NCI-H2171 treated with DMSO at 0.1 percent for 48 hours (cell line): ENCODE measurements around the gene TAGLN.

Source experiments
- DNase-seq: peaks from one replicate; lab custom pipeline; 2025; lab: John Stamatoyannopoulos, UW

The TAGLN gene

DNA sequence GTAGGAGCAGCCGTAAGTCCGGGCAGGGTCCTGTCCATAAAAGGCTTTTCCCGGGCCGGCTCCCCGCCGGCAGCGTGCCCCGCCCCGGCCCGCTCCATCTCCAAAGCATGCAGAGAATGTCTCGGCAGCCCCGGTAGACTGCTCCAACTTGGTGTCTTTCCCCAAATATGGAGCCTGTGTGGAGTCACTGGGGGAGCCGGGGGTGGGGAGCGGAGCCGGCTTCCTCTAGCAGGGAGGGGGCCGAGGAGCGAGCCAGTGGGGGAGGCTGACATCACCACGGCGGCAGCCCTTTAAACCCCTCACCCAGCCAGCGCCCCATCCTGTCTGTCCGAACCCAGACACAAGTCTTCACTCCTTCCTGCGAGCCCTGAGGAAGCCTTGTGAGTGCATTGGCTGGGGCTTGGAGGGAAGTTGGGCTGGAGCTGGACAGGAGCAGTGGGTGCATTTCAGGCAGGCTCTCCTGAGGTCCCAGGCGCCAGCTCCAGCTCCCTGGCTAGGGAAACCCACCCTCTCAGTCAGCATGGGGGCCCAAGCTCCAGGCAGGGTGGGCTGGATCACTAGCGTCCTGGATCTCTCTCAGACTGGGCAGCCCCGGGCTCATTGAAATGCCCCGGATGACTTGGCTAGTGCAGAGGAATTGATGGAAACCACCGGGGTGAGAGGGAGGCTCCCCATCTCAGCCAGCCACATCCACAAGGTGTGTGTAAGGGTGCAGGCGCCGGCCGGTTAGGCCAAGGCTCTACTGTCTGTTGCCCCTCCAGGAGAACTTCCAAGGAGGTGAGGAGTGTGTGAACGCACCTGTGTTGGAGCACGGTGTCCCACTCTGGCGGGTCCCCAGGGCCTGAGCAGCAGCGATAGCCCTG, at the start of gene TAGLN:
Gene TAGLN (plus strand): TSS at position 318 of the 863 bp plus-strand sequence. CDS start 3,644 bp downstream, outside the sequence.
- DNase-seq = no peak

DNA sequence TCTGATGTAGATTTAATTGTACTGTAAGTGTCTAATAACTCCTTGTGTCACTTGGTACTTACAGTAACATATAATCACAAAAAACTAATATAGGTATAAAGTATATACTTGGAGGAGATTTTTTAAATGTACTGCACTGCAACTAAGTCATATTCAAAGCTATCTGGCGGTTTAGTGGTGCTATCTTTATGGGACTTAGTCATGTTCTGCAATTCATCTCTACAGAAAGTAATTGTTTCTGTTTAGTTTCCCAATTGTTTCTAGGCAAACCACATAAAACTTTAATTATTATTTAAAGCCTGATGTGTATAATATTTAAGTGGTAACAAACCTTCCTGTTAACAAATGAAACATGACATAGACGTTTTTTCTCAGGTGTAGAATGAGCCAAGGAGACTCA, 47.1 kb upstream of the TAGLN start:
- no peak for DNase-seq

GRCh38 chr11:117154468-117154867, 44.7 kb upstream of the TAGLN start:
- no peak for DNase-seq

DNA sequence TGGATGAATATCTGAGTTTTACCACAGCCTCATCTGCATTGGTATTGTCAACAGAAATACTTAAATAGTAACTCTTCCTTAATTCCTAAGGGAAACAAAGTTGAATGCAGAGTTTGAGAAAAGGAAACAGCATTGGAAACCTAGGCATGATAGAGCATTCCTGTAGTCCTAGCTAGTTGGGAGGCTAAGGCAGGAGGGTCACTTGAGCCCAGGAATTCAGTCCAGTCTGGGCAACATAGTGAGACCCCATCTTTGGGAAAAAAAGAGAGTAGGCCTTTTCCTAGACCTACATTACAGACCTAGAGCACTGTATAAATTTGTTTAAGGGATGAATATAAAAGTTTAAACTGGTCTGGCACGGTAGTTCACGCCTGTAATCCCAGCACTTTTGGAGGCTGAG, 41.7 kb upstream of the TAGLN start:
- no peak for DNase-seq

DNA sequence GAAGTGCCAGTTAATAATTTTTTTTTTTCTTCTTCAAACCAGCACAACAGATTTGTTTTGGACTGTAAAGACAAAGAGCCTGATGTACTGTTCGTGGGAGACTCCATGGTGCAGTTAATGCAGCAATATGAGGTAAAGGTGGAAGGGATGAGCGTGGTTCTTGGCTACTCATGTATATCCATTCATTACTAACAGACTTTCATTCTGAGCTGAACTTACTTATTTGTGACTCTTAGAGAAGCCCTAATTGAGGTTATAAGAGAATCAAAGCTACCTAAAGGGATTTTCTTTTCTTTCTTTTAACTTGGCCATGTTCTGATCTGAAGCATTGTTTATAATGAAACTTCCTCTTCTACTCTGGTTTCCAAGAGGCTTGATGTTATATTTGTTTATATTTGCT, 39.3 kb upstream of the TAGLN start:
- no peak for DNase-seq

GRCh38 chr11:117160826-117161225, 38.3 kb upstream of the TAGLN start:
- DNase-seq = no peak

DNA sequence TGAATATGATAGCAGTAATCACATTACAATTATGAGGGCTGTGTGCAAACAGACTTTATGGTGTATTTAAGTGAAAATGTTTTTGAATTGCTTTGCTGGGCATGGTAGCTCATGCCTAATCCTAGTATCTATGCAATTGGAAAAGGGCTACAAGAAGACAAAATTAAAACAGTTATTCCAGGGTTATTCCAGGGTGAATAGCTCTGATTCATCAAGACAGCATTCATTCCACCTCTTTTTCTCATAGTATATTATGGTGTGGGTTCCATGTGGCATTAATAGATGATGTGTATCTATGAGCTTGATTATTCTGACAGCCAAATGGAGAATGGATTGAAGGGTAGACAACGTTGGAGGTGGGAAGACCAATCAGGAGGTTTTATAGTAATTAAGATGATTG, 32.7 kb upstream of the TAGLN start:
- no peak for DNase-seq

DNA sequence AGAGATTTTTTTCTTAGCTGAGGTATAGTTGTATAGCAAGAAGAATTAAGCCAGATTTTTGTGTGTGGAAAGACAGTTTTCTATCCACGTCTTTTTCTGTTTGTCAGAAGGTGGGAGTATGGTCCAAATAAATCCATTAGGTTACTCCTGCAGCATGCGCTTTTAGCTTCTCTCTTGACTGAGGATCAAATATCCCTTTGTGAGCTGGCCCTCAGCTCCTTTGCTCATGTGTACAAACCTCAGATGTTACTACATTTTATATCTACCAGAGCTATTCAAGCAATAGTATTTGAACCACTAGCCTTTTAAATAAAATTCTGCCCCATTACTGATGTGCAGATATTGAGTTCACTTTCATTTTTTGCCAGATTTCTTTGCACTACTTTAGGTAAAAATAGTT, 29.4 kb upstream of the TAGLN start:
- no peak for DNase-seq

DNA sequence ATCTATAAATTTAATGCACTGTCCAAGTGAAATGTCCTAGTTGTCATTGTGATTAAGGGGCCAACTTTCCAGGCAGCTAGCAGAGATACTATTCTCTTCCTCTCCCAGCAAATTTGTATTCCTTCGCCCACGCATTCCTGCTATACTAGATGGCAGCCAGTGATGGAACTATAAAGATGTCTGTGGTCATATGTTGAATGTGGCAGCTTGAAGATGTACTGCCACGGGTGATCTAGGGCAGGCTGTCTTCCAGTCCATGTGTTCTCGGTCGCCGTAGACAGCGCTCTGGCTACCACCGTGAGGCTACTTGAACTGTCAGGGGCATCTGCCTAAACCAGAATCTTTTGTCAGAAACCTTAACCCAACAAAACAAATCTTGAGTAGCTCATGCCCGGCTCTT, 29.0 kb upstream of the TAGLN start:
- no peak for DNase-seq

- DNase-seq = no peak
Measured at GRCh38 chr11:117171007-117171403, 28.2 kb upstream of the TAGLN start.

GRCh38 chr11:117171404-117172061, 27.6 kb upstream of the TAGLN start:
- DNase-seq = no peak

GRCh38 chr11:117172724-117173421, 26.3 kb upstream of the TAGLN start:
- DNase-seq = no peak

DNA sequence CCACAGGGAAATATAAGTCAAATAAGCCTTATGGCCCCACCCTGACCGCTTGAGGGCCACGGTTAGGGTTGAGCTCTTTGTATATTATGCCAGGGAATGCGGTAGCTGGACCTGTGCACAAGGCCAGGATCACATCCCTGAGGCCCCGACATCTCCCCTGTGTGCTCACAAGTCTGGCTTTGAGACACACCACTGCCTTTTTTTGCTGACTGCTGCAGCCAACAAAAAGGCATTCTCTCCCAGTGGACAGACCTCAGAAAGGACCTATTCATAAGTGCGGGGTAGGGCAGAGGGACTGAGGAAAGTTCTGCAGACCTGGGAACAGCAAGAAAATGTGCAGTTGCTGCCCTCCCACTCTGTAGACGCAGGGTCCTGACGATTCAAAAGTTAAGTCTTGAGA, 24.1 kb upstream of the TAGLN start:
- no peak for DNase-seq

- DNase-seq = no peak
Measured at GRCh38 chr11:117175781-117176180, 23.4 kb upstream of the TAGLN start.

GRCh38 chr11:117176186-117176585, 23.0 kb upstream of the TAGLN start:
- DNase-seq = no peak

GRCh38 chr11:117177534-117178209, 21.5 kb upstream of the TAGLN start:
- no peak for DNase-seq

GRCh38 chr11:117178210-117179034, 20.7 kb upstream of the TAGLN start, which contains the start of gene SIDT2:
TSS of gene SIDT2 (plus strand) at chr11:117178743. CDS start at chr11:117179264, 521 bp downstream.
- DNase-seq = peak; percentile 81

DNA sequence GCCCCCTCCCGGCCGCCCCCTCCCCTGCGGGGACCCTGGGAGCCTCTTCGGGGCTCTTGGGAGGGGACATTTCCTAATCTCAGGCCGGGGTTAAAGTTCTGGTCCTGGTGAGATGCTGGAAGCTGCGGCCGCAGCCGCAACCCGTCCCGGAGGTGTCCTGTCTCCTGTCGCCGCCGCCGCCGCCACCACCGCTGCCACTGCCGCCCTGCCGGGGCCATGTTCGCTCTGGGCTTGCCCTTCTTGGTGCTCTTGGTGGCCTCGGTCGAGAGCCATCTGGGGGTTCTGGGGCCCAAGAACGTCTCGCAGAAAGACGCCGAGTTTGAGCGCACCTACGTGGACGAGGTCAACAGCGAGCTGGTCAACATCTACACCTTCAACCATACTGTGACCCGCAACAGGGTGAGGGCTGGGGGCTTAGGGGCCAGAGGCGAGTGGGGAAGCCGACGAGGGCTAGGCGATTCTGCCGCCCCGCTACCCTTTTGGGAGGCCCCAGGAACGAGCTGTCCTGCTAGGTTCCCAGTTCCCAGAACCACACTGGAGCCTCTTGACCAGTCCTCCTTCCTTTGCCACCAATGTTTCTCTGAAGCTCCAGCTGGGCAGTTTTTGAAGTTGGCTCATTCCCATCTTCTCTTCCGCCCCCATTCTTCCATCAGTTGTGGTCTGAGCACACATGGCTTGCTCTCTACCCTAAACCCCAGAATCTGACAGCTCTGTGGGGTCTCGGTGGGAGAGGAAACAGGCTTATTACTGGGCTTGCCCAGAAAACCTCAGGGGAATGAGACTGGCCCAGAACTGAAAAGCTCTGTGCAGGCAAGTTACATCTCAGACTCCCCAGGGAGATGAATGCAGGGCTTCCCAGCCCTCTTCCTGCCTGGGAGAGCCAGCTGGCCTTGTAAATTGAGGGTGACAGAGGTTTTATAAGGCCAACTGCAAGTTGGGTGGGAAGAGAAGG, 19.8 kb upstream of the TAGLN start:
- peak; percentile 61 for DNase-seq

DNA sequence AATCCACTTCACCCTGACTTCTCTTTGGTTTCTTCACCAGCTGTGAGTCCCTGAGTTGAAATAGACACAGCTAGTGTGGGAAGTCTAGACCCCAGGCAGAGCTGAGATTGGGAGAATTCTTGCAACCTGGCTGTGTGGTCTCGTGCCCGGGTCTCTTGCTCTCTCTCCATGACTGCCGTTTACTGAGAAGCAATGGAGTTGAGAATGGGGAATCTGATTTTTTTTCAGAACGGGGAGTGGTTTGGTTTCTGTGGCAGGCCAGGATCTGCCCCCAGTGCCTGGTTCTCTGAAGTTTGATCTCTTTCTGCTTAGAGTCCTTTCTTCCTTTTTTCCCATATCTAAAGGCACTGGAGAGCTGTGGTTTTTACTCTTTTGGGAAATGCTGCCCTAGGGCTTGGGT, 19.1 kb upstream of the TAGLN start:
- no peak for DNase-seq
